Measurements from ENCODE around the gene PRRX2.

- TF ChIP-seq EZH2 (IDR thresholded peaks at IDR 0.05; ENCODE audit: insufficient read depth, poor library complexity, severe bottlenecking) (no peak), EZH2phosphoT487 (IDR thresholded peaks at IDR 0.05; ENCODE audit: insufficient read depth, low read depth) (no peak)
Measured at GRCh38 chr9:129701549-129701948, 36.1 kb downstream of the PRRX2 start.
